ENCODE results near the gene RPIA.

Gene RPIA

GRCh38 chr2:88709181-88709631 lies 17.7 kb downstream of the RPIA start:
- no peak for DNase-seq (ENCODE audit: low spot score)
- in situ Hi-C loops (cut with MboI; ENCODE audit: low sequenced_read_pairs, unreplicated experiment) = no loop called here
- TF ChIP-seq CTCF (IDR thresholded peaks at IDR 0.05; ENCODE audit: borderline replicate concordance, control extremely low read depth, extremely low read depth, insufficient read depth, missing control alignments) = no peak

GRCh38 chr2:88711289-88711688 lies 19.8 kb downstream of the RPIA start:
- DNase-seq (ENCODE audit: low spot score) = no peak
- in situ Hi-C loops (cut with MboI; ENCODE audit: low sequenced_read_pairs, unreplicated experiment) = no loop called here
- TF ChIP-seq CTCF (IDR thresholded peaks at IDR 0.05; ENCODE audit: borderline replicate concordance, control extremely low read depth, extremely low read depth, insufficient read depth, missing control alignments) = no peak

- in situ Hi-C loops (cut with MboI; ENCODE audit: low sequenced_read_pairs, unreplicated experiment) = no loop called here
- no peak for TF ChIP-seq CTCF (IDR thresholded peaks at IDR 0.05; ENCODE audit: borderline replicate concordance, control extremely low read depth, extremely low read depth, insufficient read depth, missing control alignments)
- DNase-seq (ENCODE audit: low spot score) = no peak
These were observed 20.4 kb downstream of the RPIA start for GRCh38 chr2:88711897-88712296.

- no peak for DNase-seq (ENCODE audit: low spot score)
- in situ Hi-C loops (cut with MboI; ENCODE audit: low sequenced_read_pairs, unreplicated experiment) = no loop called here
- TF ChIP-seq CTCF (IDR thresholded peaks at IDR 0.05; ENCODE audit: borderline replicate concordance, control extremely low read depth, extremely low read depth, insufficient read depth, missing control alignments) = no peak
These were observed 21.9 kb downstream of the RPIA start for GRCh38 chr2:88713408-88713807.

- in situ Hi-C loops (cut with MboI; ENCODE audit: low sequenced_read_pairs, unreplicated experiment) = no loop called here
- TF ChIP-seq CTCF (IDR thresholded peaks at IDR 0.05; ENCODE audit: borderline replicate concordance, control extremely low read depth, extremely low read depth, insufficient read depth, missing control alignments) = no peak
- no peak for DNase-seq (ENCODE audit: low spot score)
These were observed 23.2 kb downstream of the RPIA start for GRCh38 chr2:88714667-88715066.

GRCh38 chr2:88720399-88720798 lies 28.9 kb downstream of the RPIA start:
- no peak for DNase-seq (ENCODE audit: low spot score)
- no peak for TF ChIP-seq CTCF (IDR thresholded peaks at IDR 0.05; ENCODE audit: borderline replicate concordance, control extremely low read depth, extremely low read depth, insufficient read depth, missing control alignments)
- in situ Hi-C loops (cut with MboI; ENCODE audit: low sequenced_read_pairs, unreplicated experiment) = no loop called here

GRCh38 chr2:88721268-88721667 lies 29.8 kb downstream of the RPIA start:
- in situ Hi-C loops (cut with MboI; ENCODE audit: low sequenced_read_pairs, unreplicated experiment) = no loop called here
- no peak for TF ChIP-seq CTCF (IDR thresholded peaks at IDR 0.05; ENCODE audit: borderline replicate concordance, control extremely low read depth, extremely low read depth, insufficient read depth, missing control alignments)
- no peak for DNase-seq (ENCODE audit: low spot score)

Data from GM13976 (cell line).